ENCODE measurements around the gene PCBP3. TPM values are rescaled to one million over a fixed set of nuclear protein-coding genes. Genes with fewer than 3 reads are reported as not detected.

PCBP3 gene
- total RNA-seq, 1 experiment from 2014 or later, result 3.7 TPM

- no peak for DNase-seq (ENCODE audit: unreplicated experiment)
- Mint-ChIP-seq H3K27ac (ENCODE audit: low read depth, unreplicated experiment) (no peak overlapping the region), H3K4me1 (ENCODE audit: insufficient read depth, unreplicated experiment) (no peaks in the 10 kb centered on the region), H3K9me3 (ENCODE audit: unreplicated experiment) (peaks cover 10% of the 10 kb centered on the region), H3K27me3 (ENCODE audit: insufficient read depth, unreplicated experiment) (peaks cover 43% of the 10 kb centered on the region), H3K4me3 (ENCODE audit: unreplicated experiment) (no peak overlapping the region), H3K36me3 (ENCODE audit: insufficient read depth, unreplicated experiment) (no peaks in the 10 kb centered on the region)
- ChIA-PET CTCF (no interaction called here), POLR2A (no interaction called here)
- no TSS peak for BruUV-seq (replicated peaks)
- intact Hi-C loops (cut with micrococcal nuclease), result no loop called here
- no peak for TF ChIP-seq CTCF (IDR thresholded peaks at IDR 0.05; ENCODE audit: unreplicated experiment)
These were observed 128.7 kb downstream of the PCBP3 start for GRCh38 chr21:45772180-45772579.

GRCh38 chr21:45774291-45774690, 130.8 kb downstream of the PCBP3 start:
- BruUV-seq (replicated peaks), result no TSS peak
- no peaks in the 10 kb centered on the region for H3K36me3 Mint-ChIP-seq (ENCODE audit: insufficient read depth, unreplicated experiment)
- intact Hi-C loops (cut with micrococcal nuclease), result no loop called here

GRCh38 chr21:45776971-45777370, 133.4 kb downstream of the PCBP3 start:
- H3K27me3 Mint-ChIP-seq (ENCODE audit: insufficient read depth, unreplicated experiment), result peaks cover 62% of the 10 kb centered on the region
- peaks cover 10% of the 10 kb centered on the region for H3K9me3 Mint-ChIP-seq (ENCODE audit: unreplicated experiment)
- H3K4me1 Mint-ChIP-seq (ENCODE audit: insufficient read depth, unreplicated experiment), result no peaks in the 10 kb centered on the region
- DNase-seq (ENCODE audit: unreplicated experiment), result no peak
- ChIA-PET CTCF (interaction anchor here (0.6 kb wide), 1 partner anchor 44 kb away, joined by 4 read pairs; no protein-coding TSS in a partner anchor), POLR2A (no interaction called here)
- intact Hi-C loops (cut with micrococcal nuclease), result no loop called here
- H3K27ac Mint-ChIP-seq (ENCODE audit: low read depth, unreplicated experiment), result no peak overlapping the region
- no peaks in the 10 kb centered on the region for H3K36me3 Mint-ChIP-seq (ENCODE audit: insufficient read depth, unreplicated experiment)
- no TSS peak for BruUV-seq (replicated peaks)
- no peak for TF ChIP-seq CTCF (IDR thresholded peaks at IDR 0.05; ENCODE audit: unreplicated experiment)
- H3K4me3 Mint-ChIP-seq (ENCODE audit: unreplicated experiment), result no peak overlapping the region

More at GRCh38 chr21:45774291-45774690, 130.8 kb downstream of the PCBP3 start:
- peaks cover 11% of the 10 kb centered on the region for H3K9me3 Mint-ChIP-seq (ENCODE audit: unreplicated experiment)
- no peak overlapping the region for H3K4me3 Mint-ChIP-seq (ENCODE audit: unreplicated experiment)
- no peak overlapping the region for H3K27ac Mint-ChIP-seq (ENCODE audit: low read depth, unreplicated experiment)
- no peak for DNase-seq (ENCODE audit: unreplicated experiment)
- no peak for TF ChIP-seq CTCF (IDR thresholded peaks at IDR 0.05; ENCODE audit: unreplicated experiment)
- peaks cover 56% of the 10 kb centered on the region for H3K27me3 Mint-ChIP-seq (ENCODE audit: insufficient read depth, unreplicated experiment)
- H3K4me1 Mint-ChIP-seq (ENCODE audit: insufficient read depth, unreplicated experiment), result no peaks in the 10 kb centered on the region
- POLR2A ChIA-PET, result no interaction called here
- CTCF ChIA-PET, result no interaction called here

GRCh38 chr21:45778686-45779085, 135.2 kb downstream of the PCBP3 start:
- intact Hi-C loops (cut with micrococcal nuclease), result no loop called here
- BruUV-seq (replicated peaks), result no TSS peak
- TF ChIP-seq CTCF (IDR thresholded peaks at IDR 0.05; ENCODE audit: unreplicated experiment), result no peak
- Mint-ChIP-seq H3K27ac (ENCODE audit: low read depth, unreplicated experiment) (no peak overlapping the region), H3K36me3 (ENCODE audit: insufficient read depth, unreplicated experiment) (no peaks in the 10 kb centered on the region), H3K4me1 (ENCODE audit: insufficient read depth, unreplicated experiment) (no peaks in the 10 kb centered on the region), H3K4me3 (ENCODE audit: unreplicated experiment) (no peak overlapping the region), H3K27me3 (ENCODE audit: insufficient read depth, unreplicated experiment) (peaks cover 56% of the 10 kb centered on the region), H3K9me3 (ENCODE audit: unreplicated experiment) (peaks cover 6% of the 10 kb centered on the region)
- CTCF ChIA-PET, result no interaction called here
- no peak for DNase-seq (ENCODE audit: unreplicated experiment)
- POLR2A ChIA-PET, result no interaction called here
